ENCODE data around the gene CEBPZ.

DNA sequence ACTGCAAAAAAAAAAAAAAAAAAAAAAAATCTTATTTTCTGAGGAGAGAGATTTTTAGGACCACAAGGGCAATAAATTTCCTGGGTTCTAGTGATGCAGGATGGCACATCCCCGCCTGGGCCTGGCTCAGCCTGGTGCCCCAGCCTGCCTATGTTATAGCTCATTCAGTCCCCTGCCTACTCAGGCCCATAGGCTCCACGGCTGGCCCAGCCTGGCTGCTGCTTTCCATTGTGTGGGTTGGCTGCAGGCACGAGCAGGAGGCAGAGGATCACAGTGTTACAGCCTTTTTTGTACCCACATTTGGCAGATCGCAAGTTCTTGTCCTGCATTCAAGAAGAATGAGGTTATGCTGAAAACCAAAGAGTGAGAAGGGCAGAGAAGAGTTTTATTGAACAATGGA is 40.1 kb downstream of the CEBPZ start:
- TF ChIP-seq POLR2A (IDR thresholded peaks at IDR 0.05) (no peak), EP300 (IDR thresholded peaks at IDR 0.05) (no peak)
- TF ChIP-seq, protein P1, sequence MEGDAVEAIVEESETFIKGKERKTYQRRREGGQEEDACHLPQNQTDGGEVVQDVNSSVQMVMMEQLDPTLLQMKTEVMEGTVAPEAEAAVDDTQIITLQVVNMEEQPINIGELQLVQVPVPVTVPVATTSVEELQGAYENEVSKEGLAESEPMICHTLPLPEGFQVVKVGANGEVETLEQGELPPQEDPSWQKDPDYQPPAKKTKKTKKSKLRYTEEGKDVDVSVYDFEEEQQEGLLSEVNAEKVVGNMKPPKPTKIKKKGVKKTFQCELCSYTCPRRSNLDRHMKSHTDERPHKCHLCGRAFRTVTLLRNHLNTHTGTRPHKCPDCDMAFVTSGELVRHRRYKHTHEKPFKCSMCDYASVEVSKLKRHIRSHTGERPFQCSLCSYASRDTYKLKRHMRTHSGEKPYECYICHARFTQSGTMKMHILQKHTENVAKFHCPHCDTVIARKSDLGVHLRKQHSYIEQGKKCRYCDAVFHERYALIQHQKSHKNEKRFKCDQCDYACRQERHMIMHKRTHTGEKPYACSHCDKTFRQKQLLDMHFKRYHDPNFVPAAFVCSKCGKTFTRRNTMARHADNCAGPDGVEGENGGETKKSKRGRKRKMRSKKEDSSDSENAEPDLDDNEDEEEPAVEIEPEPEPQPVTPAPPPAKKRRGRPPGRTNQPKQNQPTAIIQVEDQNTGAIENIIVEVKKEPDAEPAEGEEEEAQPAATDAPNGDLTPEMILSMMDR (IDR thresholded peaks at IDR 0.05), result no peak

Data from suprapubic skin (tissue), 3 donors.